HG02798 (cell line): ENCODE results near the gene DUSP14.

Experiments used
- ATAC-seq: cut with Tn5 transposase; IDR thresholded peaks from one replicate; pipeline ENCODE4 v1.9.1; 2021; ENCODE audit warnings: mild to moderate bottlenecking; ENCODE audit not compliant: unreplicated experiment, poor library complexity

DUSP14 gene

GRCh38 chr17:37553401-37553966 is 63.8 kb downstream of the DUSP14 start:
- no peak for ATAC-seq

GRCh38 chr17:37555386-37555785 is 65.7 kb downstream of the DUSP14 start:
- ATAC-seq: no peak

- no peak for ATAC-seq
These were observed 67.8 kb downstream of the DUSP14 start for GRCh38 chr17:37557482-37557881.

- ATAC-seq: no peak
These were observed 68.6 kb downstream of the DUSP14 start for GRCh38 chr17:37558299-37558698.

- ATAC-seq: no peak
These were observed 72.5 kb downstream of the DUSP14 start for GRCh38 chr17:37562016-37562745.
